HepG2 (cell line): ENCODE results near the gene MID1. TPM values are rescaled to one million over a fixed set of nuclear protein-coding genes. Genes with fewer than 3 reads are reported as not detected.

Experiments used
- ATAC-seq: fragments of 200-7000 bp; cut with Tn5 transposase; 3 replicates; pipeline ENCODE4 v1.9.1; 2020; ENCODE audit warnings: mild to moderate bottlenecking, moderate library complexity
- BruUV-seq: library from RNA; stranded (reverse); fragments of 400-500 nt; replicated peaks from 2 replicates; lab custom pipeline; 2021; lab: Mats Ljungman, UMichigan
- CTCF ChIA-PET: fragments of 300-600 bp; formaldehyde crosslinking; extraction: SDS; loops from one replicate; lab custom pipeline; 2021; ENCODE audit warnings: low total read pairs, inconsistent platforms, low intra/inter-chr PET ratio; lab: Yijun Ruan, JAX
- POLR2A ChIA-PET: fragments of 350-600 bp; sonication (Branson Sonifier 250); formaldehyde crosslinking; loops from one replicate; lab custom pipeline; 2020; ENCODE audit warnings: antibody characterized with exemption, inconsistent platforms; lab: Yijun Ruan, JAX
- DNase-seq: peaks from one replicate; pipeline ENCODE4 v3.0.0-alpha.2; 2015; ENCODE audit warnings: low spot score
- FAIRE-seq: peaks from 3 replicates; lab custom pipeline; 2011; peaks lifted over from hg19 to GRCh38; lab: Jason Lieb, UNC
- H2AFZ ChIP-seq: one replicate; pipeline ENCODE4 v1.6.1; 2011; ENCODE audit warnings: low read length, inconsistent platforms
- H3K27ac ChIP-seq: fragments of 300-600 bp; 3 replicates; pipeline ENCODE4 v1.8.0; 2011; ENCODE audit warnings: mixed run types, mild to moderate bottlenecking, mixed read lengths, low read length, inconsistent platforms; ENCODE audit not compliant: insufficient read depth; ENCODE audit errors: extremely low read length
- H3K27me3 ChIP-seq, 2 experiments: fragments of 200-600 bp in 1 of 2; 2 replicates in 1 of 2; 3 replicates in 1 of 2; pipeline versions ENCODE4 v1.6.0 to v1.8.0; 2011; ENCODE audit warnings: low read length in 2 of 2, mild to moderate bottlenecking in 2 of 2, moderate library complexity in 2 of 2, inconsistent platforms in 1 of 2; ENCODE audit not compliant: insufficient read depth in 2 of 2, control insufficient read depth in 1 of 2
- H3K36me3 ChIP-seq, 2 experiments: fragments of 200-600 bp in 1 of 2; replicated peaks in 1 of 2; 2 replicates in 1 of 2; 3 replicates in 1 of 2; pipeline versions ENCODE4 v1.5.1 to v1.8.0; 2011; ENCODE audit warnings: low read length in 2 of 2, inconsistent platforms in 1 of 2; ENCODE audit not compliant: insufficient read depth in 2 of 2, control insufficient read depth in 1 of 2
- H3K4me1 ChIP-seq: 2 replicates; pipeline ENCODE4 v1.5.1; 2012; ENCODE audit warnings: low read length, inconsistent platforms; ENCODE audit not compliant: insufficient read depth
- H3K4me2 ChIP-seq: 2 replicates; pipeline ENCODE4 v1.6.0; 2011; ENCODE audit warnings: low read depth, low read length, inconsistent platforms
- H3K4me3 ChIP-seq, 3 experiments: fragments of 200-600 bp in 1 of 3; sonication (generic), shearing (Covaris generic) in 1 of 3; replicated peaks in 1 of 3; 2 replicates each; pipeline ENCODE4 v1.5.1; 2011 to 2016; ENCODE audit warnings: low read length in 3 of 3, inconsistent platforms in 2 of 3, low read depth in 2 of 3, mild to moderate bottlenecking in 2 of 3, control low read depth in 1 of 3, mixed read lengths in 1 of 3; ENCODE audit not compliant: insufficient read depth in 1 of 3
- H3K79me2 ChIP-seq: one replicate; pipeline ENCODE4 v1.6.1; 2011; ENCODE audit warnings: low read length, inconsistent platforms; ENCODE audit not compliant: insufficient read depth
- H3K9ac ChIP-seq: 2 replicates; pipeline ENCODE4 v1.6.0; 2011; ENCODE audit warnings: mild to moderate bottlenecking, low read depth, low read length, inconsistent platforms; ENCODE audit not compliant: insufficient read depth
- H3K9me3 ChIP-seq: 2 replicates; pipeline ENCODE4 v1.5.1; 2012; ENCODE audit warnings: mild to moderate bottlenecking, low read length
- H4K20me1 ChIP-seq: 2 replicates; pipeline ENCODE4 v1.6.0; 2011; ENCODE audit warnings: inconsistent platforms, mild to moderate bottlenecking, low read length, moderate library complexity; ENCODE audit not compliant: insufficient read depth
- HDAC2 ChIP-seq: sonication (generic); formaldehyde crosslinking; IDR thresholded peaks from 2 replicates; pipeline ENCODE4 v1.4.0; 2020; ENCODE audit warnings: missing genetic modification reagents
- MED1 ChIP-seq: sonication (generic); formaldehyde crosslinking; IDR thresholded peaks from 2 replicates; pipeline ENCODE4 v1.4.0; 2020; ENCODE audit warnings: missing genetic modification reagents
- MIER3 ChIP-seq: IDR thresholded peaks from 2 replicates; pipeline ENCODE4 v1.6.1; 2016; ENCODE audit warnings: missing compliant biosample characterization, borderline replicate concordance
- NFAT5 ChIP-seq: sonication (generic); formaldehyde crosslinking; IDR thresholded peaks from 2 replicates; pipeline ENCODE4 v1.4.0; 2020; ENCODE audit warnings: missing genetic modification reagents
- NONO ChIP-seq, 2 experiments: fragments of 450-650 bp in 1 of 2; sonication (generic) in 1 of 2; formaldehyde crosslinking in 1 of 2; IDR thresholded peaks in 1 of 2; conservative IDR thresholded peaks in 1 of 2; 2 replicates each; pipeline versions ENCODE4 v1.6.1 to v1.8.0; 2017 to 2022; ENCODE audit warnings: mild to moderate bottlenecking in 1 of 2, missing genetic modification reagents in 1 of 2, moderate library complexity in 1 of 2
- ZGPAT ChIP-seq: IDR thresholded peaks from 2 replicates; pipeline ENCODE4 v1.6.1; 2016; ENCODE audit warnings: mild to moderate bottlenecking
- ZKSCAN5 ChIP-seq: sonication (generic); formaldehyde crosslinking; IDR thresholded peaks from 2 replicates; pipeline ENCODE4 v1.5.1; 2020; ENCODE audit warnings: mild to moderate bottlenecking, missing genetic modification reagents
- ZNF768 ChIP-seq: sonication (generic); formaldehyde crosslinking; IDR thresholded peaks from 2 replicates; pipeline ENCODE4 v1.4.0; 2020; ENCODE audit warnings: missing genetic modification reagents
- ZNF839 ChIP-seq: sonication (generic); formaldehyde crosslinking; IDR thresholded peaks from 2 replicates; pipeline ENCODE4 v1.4.0; 2020; ENCODE audit warnings: missing genetic modification reagents, mild to moderate bottlenecking, borderline replicate concordance
- WGBS: methylation state at CpG from one replicate; pipeline ENCODE4 v1.1.6; 2017; ENCODE audit warnings: low lambda C conversion rate; 5-methylcytosine and 5-hydroxymethylcytosine counted together
- in situ Hi-C: cut with HindIII; loops from 2 replicates; pipeline ENCODE4 v1.10.0; 2017; ENCODE audit warnings: low pct_unique_long_range_greater_than_20kb; ENCODE audit not compliant: extremely low pct_ligation_motif_present
- intact Hi-C: fragments of 100-400 bp; cut with micrococcal nuclease; formaldehyde crosslinking; loops from one replicate; pipeline ENCODE4 v1.10.0; 2022; ENCODE audit not compliant: unreplicated experiment
- polyA plus RNA-seq, 8 experiments: library from polyadenylated mRNA; depleted of rRNA in 3 of 8; stranded (reverse) in 7 of 8; unstranded in 1 of 8; fragments of >200 nt; fragmentation: Illumina TruSeq in 4 of 8; extraction: Trizol in 4 of 8; gene quantifications; 2 replicates each; pipeline versions ENCODE4 v1.2.1 to v1.2.3, GENCODE V29; 2011 to 2016; ENCODE audit warnings: low read depth in 4 of 8, missing spikeins in 1 of 8, mixed read lengths in 1 of 8; ENCODE audit not compliant: insufficient read depth in 1 of 8
- total RNA-seq, 5 experiments: library from RNA; depleted of rRNA; stranded (reverse); fragments of >200 nt; fragmentation: Illumina TruSeq; extraction: Trizol; gene quantifications; 2 replicates each; pipeline ENCODE4 v1.2.3, GENCODE V29; 2016; ENCODE audit warnings: low read depth in 1 of 5

The MID1 gene
- total and polyA plus RNA-seq, 2 of the 13 experiments (the other 11 are each of a cell fraction or from before 2014, with no cell fraction given): 0.86 to 1.1 TPM

- ChIA-PET CTCF (no interaction called here), POLR2A (no interaction called here)
- DNase-seq: no peak
- no peak overlapping the region for H3K4me2 ChIP-seq
- H3K79me2 ChIP-seq: no peaks in the 10 kb centered on the region
- H4K20me1 ChIP-seq: no peaks in the 10 kb centered on the region
- H3K9ac ChIP-seq: no peak overlapping the region
- no CpG with 5 or more reads among the region's 3 CpGs for WGBS
- H2AFZ ChIP-seq: no peak overlapping the region
- no peaks in the 10 kb centered on the region for H3K4me1 ChIP-seq
- H3K36me3 ChIP-seq: no peaks in the 10 kb centered on the region
- no peak for TF ChIP-seq MIER3
- no peak for TF ChIP-seq MED1 (CRISPR knock-in tag)
- no peak for TF ChIP-seq ZNF839 (CRISPR knock-in tag)
- TF ChIP-seq ZKSCAN5: no peak
- no peak for TF ChIP-seq NFAT5
- no peak for TF ChIP-seq NONO (IDR thresholded peaks at IDR 0.05)
- no peak for TF ChIP-seq NONO (CRISPR knock-in tag; conservative IDR thresholded peaks at IDR 0.05)
- TF ChIP-seq ZGPAT: no peak
- TF ChIP-seq HDAC2 (CRISPR knock-in tag): no peak
- no peak for TF ChIP-seq ZNF768 (CRISPR knock-in tag)
- in situ Hi-C loops (no loop called here), intact Hi-C loops (no loop called here)
- H3K4me3 ChIP-seq: no peak overlapping the region
- H3K27ac ChIP-seq: no peak overlapping the region
- ATAC-seq: no peak
- no TSS peak for BruUV-seq
- no peak for FAIRE-seq
- H3K27me3 ChIP-seq: no peaks in the 10 kb centered on the region
- no peaks in the 10 kb centered on the region for H3K9me3 ChIP-seq
These were observed 16.0 kb upstream of the MID1 start for GRCh38 chrX:10636337-10636736.
